ENCODE measurements around the gene MEGF8. TPM values are rescaled to one million over a fixed set of nuclear protein-coding genes. Genes with fewer than 3 reads are reported as not detected.

Gene MEGF8
- total and polyA plus RNA-seq, 2 of the 13 experiments (the other 11 are each of a cell fraction or from before 2014, with no cell fraction given) = 4.0 to 8.8 TPM

DNA sequence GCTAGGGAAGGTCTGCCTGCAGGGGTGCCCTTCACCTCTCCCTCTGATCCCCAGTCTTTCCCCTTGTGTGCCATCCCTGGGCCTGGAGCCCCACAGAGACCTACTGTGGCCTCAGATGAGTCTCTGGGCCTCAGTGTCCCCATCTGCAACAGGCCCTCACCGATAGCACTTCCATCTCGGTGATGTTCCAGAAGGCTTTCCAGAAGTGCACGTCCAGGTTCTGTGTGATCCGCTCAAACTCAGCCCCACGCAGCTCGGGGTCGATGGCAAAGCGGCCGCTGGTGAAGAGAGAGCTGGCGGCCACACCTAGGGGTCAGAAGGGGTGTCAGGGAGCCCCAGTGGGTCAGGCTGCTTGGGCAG lies 82.4 kb downstream of the MEGF8 start (continued):
- TF ChIP-seq HMGXB4 (CRISPR knock-in tag; IDR thresholded peaks at IDR 0.05; ENCODE audit: borderline replicate concordance in 1 of 2, low read depth in 1 of 2) (no peak), SAFB2 (CRISPR knock-in tag; IDR thresholded peaks at IDR 0.05; ENCODE audit: borderline replicate concordance, low read depth) (no peak), ZBTB25 (CRISPR knock-in tag; IDR thresholded peaks at IDR 0.05) (no peak), CSRNP2 (CRISPR knock-in tag; conservative IDR thresholded peaks at IDR 0.05; ENCODE audit: low read depth) (no peak), ZNF326 (CRISPR knock-in tag; IDR thresholded peaks at IDR 0.05; ENCODE audit: borderline replicate concordance) (no peak), HDAC2 (CRISPR knock-in tag; IDR thresholded peaks at IDR 0.05) (no peak), NFE2 (CRISPR knock-in tag; IDR thresholded peaks at IDR 0.05) (no peak), ZC3H4 (CRISPR knock-in tag; IDR thresholded peaks at IDR 0.05; ENCODE audit: borderline replicate concordance) (no peak), ZNF782 (CRISPR knock-in tag; IDR thresholded peaks at IDR 0.05; ENCODE audit: borderline replicate concordance) (no peak), POLR2G (IDR thresholded peaks at IDR 0.05; ENCODE audit: low read depth, low read length) (no peak), ZNF432 (CRISPR knock-in tag; IDR thresholded peaks at IDR 0.05; ENCODE audit: borderline replicate concordance) (no peak)
- TF ChIP-seq, protein P1, sequence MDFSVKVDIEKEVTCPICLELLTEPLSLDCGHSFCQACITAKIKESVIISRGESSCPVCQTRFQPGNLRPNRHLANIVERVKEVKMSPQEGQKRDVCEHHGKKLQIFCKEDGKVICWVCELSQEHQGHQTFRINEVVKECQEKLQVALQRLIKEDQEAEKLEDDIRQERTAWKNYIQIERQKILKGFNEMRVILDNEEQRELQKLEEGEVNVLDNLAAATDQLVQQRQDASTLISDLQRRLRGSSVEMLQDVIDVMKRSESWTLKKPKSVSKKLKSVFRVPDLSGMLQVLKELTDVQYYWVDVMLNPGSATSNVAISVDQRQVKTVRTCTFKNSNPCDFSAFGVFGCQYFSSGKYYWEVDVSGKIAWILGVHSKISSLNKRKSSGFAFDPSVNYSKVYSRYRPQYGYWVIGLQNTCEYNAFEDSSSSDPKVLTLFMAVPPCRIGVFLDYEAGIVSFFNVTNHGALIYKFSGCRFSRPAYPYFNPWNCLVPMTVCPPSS (IDR thresholded peaks at IDR 0.05) = no peak
